Measurements from ENCODE around the gene ZNF524. TPM values are rescaled to one million over a fixed set of nuclear protein-coding genes. Genes with fewer than 3 reads are reported as not detected.

Gene ZNF524
- polyA plus RNA-seq, 1 of the 3 experiments (the other 2 are of a cell fraction), result 7.3 TPM

GRCh38 chr19:55650602-55651230, 50.6 kb downstream of the ZNF524 start:
- ChIA-PET CTCF (interaction anchor here (4.5 kb wide), 1 partner anchor 18 kb away, joined by 30 read pairs; no protein-coding TSS in a partner anchor), POLR2A (no interaction called here)
- Histone ChIP-seq H2AFZ (ENCODE audit: low read depth) (no peak overlapping the region), H3K79me2 (ENCODE audit: insufficient read depth) (peaks cover 21% of the 10 kb centered on the region), H3F3A (replicated peaks; ENCODE audit: insufficient read depth) (peaks cover 18% of the 10 kb centered on the region), H3K36me3 (replicated peaks in 1 of 2; ENCODE audit: control insufficient read depth in 1 of 2, insufficient read depth in 2 of 2, low read length in 1 of 2) (peaks cover 1 to 18% of the 10 kb centered on the region in 2 experiments), H3K9me3 (no peaks in the 10 kb centered on the region), H3K9me2 (no peaks in the 10 kb centered on the region), H3K27ac (ENCODE audit: low read depth in 2 of 2, low read length in 1 of 2) (no peak overlapping the region; a peak in 1 of 4 replicates), H4K20me1 (ENCODE audit: insufficient read depth) (peaks cover 3% of the 10 kb centered on the region), H3K4me1 (ENCODE audit: control insufficient read depth in 1 of 2, insufficient read depth in 2 of 2, low read depth in 1 of 2, low read length in 1 of 2) (peaks cover 5 to 21% of the 10 kb centered on the region in 2 experiments; a peak in 2 of 4 replicates), H3K9ac (no peak overlapping the region), H3K4me3 (ENCODE audit: low read depth in 2 of 2, low read length in 1 of 2) (no peak overlapping the region), H3K27me3 (ENCODE audit: insufficient read depth) (no peaks in the 10 kb centered on the region), H3K4me2 (no peak overlapping the region)
- peak; percentile 3 for DNase-seq
- no peak for TF ChIP-seq ELF1 (IDR thresholded peaks at IDR 0.05)
- TF ChIP-seq MAX (IDR thresholded peaks at IDR 0.05; ENCODE audit: low read depth), result no peak
- no peak for TF ChIP-seq GATA2 (CRISPR knock-in tag; IDR thresholded peaks at IDR 0.05)
- no peak for TF ChIP-seq FOXM1 (IDR thresholded peaks at IDR 0.05; ENCODE audit: low read depth)
- no peak for TF ChIP-seq REST (IDR thresholded peaks at IDR 0.05; ENCODE audit: low read depth, low read length)
- TF ChIP-seq POLR2AphosphoS5 (IDR thresholded peaks at IDR 0.05; ENCODE audit: low read depth, low read length), result no peak
- no peak for TF ChIP-seq MEF2A (IDR thresholded peaks at IDR 0.05; ENCODE audit: borderline replicate concordance, low read depth)
- no peak for TF ChIP-seq USF2 (IDR thresholded peaks at IDR 0.05; ENCODE audit: borderline replicate concordance, low read depth, low read length)
- no peak for TF ChIP-seq YY1 (IDR thresholded peaks at IDR 0.05; ENCODE audit: low read depth)
- no peak for TF ChIP-seq FOSL2 (IDR thresholded peaks at IDR 0.05; ENCODE audit: borderline replicate concordance, low read depth)
- no peak for TF ChIP-seq JUND (IDR thresholded peaks at IDR 0.05)
- TF ChIP-seq NFIC (IDR thresholded peaks at IDR 0.05; ENCODE audit: borderline replicate concordance), result no peak
- TF ChIP-seq SMC3 (IDR thresholded peaks at IDR 0.05; ENCODE audit: low read depth, low read length), result no peak
- no peak for TF ChIP-seq SIN3A (IDR thresholded peaks at IDR 0.05; ENCODE audit: borderline replicate concordance, low read depth, low read length)
- TF ChIP-seq FOXJ3 (CRISPR knock-in tag; IDR thresholded peaks at IDR 0.05), result no peak
- TF ChIP-seq RFX5 (IDR thresholded peaks at IDR 0.05; ENCODE audit: low read length), result no peak
- TF ChIP-seq NRF1 (IDR thresholded peaks at IDR 0.05; ENCODE audit: low read depth, low read length), result no peak
- TF ChIP-seq GABPA (IDR thresholded peaks at IDR 0.05; ENCODE audit: low read depth), result no peak
- TF ChIP-seq TAF1 (IDR thresholded peaks at IDR 0.05; ENCODE audit: borderline replicate concordance, low read depth, low read length), result no peak
- WGBS (ENCODE audit: low lambda C conversion rate), result 89% methylated on average over 8 of the region's 17 CpGs
